Activated T-helper 1 cell treated with Interleukin-2 at 50 U/mL for 16 hours (primary cell): ENCODE measurements around the gene DRAP1.
"Not testable (repeated sequence)": the region's sequence is repeated elsewhere in the genome, so short reads cannot be mapped to it uniquely, and the experiment has no call there.

Source experiments
- DNase-seq: peaks from one replicate; pipeline ENCODE4 v3.0.0-alpha.2; 2020; ENCODE audit warnings: low read depth

The DRAP1 gene

DNA sequence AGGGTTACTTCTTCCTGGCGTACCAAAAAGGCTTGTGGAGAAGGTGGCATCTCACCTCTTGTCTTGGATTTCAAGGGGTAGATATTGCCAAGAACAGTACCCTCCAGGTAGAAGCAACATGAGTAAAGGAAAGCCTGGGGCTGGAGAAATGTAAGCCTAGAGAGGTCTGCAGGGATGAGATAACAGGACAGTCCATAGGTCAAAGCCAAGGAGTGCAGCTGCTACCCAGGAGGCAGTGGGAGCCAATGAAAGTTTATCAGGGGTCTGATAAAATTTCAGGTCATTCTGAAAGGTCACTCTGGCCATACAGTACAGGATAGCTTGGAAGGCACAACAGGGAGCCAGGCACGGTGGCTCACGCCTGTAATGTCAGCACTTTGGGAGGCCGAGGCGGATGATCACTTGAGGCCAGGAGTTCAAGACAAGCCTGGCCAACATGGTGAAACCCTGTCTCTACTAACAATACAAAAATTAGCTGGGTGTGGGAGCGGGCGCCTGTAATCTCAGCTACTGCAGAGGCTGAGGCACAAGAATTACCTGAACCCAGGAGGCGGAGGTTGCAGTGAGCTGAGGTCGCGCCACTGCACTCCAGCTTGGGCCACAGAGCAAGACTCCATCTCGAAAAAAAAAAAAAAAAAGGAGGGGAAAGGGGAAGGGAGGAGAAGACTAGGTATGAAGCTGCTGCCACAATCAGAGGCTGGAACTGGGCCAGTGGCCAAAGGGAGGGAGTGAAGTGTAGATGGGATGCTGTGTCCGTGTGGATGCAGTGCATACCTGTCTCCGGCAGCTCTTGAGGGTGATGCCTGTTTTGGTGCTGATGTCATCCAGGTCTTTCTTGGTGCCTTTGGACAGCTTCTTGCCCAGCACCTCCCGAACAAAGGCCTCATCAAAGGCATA is 32.2 kb upstream of the DRAP1 start:
- DNase-seq: no peak

DNA sequence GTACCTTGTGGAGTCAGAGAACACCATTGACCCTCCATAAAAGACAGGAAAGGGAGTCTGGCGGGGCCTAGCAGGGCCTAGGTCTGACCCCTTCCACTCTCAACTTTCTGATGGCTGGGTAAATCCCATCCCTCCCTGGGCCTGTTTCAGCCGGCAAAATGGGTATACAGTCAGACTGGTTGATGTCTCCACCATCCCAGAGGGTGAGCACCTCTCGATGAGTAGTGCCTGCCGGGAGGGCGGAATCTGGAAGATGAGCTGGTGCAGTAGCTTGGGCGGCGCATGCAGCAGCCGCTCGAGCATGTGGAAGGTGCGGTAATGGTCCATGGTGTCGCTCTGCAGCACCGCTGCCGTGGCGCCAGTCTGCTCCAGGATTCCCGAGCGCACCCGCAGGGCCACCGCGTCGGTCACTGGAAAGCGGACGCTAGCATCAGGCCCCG is 31.5 kb upstream of the DRAP1 start:
- DNase-seq: no peak

DNA sequence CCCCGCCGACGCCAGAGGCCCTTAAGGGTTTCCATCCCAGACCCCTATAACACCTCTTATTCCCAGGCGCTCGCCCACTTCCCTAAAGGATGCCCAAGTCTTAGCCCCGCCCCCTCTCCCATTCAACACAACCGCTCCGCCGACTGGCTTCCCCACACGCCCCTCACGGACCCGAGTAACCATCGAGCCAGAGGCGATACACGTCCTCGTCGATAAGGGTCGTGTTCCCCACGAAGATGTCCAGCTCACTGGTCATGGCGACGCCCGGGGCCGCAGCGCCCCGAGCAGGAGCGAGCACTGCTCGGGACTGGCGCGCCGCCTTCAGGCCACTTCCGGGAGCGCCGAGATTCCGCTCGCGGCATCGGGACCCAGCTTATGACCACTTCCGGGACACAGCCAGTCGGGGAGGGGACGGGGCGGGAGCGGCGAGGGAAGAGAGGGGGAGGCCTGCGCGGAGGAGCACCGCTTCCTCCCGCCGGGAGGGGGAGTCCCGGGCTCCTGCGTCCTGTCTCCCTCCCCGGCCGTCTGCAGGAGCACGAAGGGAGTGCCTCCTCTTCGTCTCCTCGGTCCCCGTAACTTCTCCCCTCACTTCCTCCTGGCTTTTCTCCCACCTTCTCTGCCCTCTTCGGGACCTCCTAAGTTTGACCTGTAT is 30.9 kb upstream of the DRAP1 start, which contains the start of gene FIBP:
Gene FIBP (minus strand): TSS at position 309 of the 652 bp plus-strand sequence. CDS start 53 bp downstream, at position 256.
- DNase-seq: peak; percentile 95

DNA sequence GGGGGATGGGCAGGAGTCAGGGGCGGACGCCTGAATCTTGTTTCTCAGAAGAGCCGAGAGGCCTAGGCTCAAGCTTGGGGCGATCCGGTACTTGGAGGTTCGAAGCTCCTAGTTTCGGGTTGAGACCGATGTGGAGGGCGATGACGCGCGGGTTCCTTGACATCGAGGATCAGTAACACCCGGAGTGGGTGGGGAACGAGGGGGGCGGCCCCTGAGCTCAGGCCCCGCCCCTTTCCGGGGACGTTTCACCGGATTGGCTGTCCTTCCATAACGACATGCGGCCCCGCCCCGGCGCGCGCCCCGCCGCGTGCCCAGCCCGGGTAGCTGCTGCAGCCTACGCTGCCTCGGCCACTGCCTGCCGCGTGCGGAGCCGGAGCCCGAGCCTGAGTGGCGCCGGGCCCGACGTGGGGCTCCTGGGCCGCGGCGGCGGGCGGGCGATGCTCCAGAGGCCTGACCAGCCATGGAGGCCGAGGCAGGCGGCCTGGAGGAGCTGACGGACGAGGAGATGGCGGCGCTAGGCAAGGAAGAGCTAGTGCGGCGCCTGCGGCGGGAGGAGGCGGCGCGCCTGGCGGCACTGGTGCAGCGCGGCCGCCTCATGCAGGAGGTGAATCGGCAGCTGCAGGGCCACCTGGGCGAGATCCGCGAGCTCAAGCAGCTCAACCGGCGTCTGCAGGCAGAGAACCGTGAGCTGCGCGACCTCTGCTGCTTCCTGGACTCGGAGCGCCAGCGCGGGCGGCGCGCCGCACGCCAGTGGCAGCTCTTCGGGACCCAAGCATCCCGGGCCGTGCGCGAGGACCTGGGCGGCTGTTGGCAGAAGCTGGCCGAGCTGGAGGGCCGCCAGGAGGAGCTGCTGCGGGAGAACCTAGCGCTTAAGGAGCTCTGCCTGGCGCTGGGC is 28.7 kb upstream of the DRAP1 start, which contains the start of gene CCDC85B:
Gene CCDC85B (plus strand): TSS at position 350 of the 895 bp plus-strand sequence. CDS start 111 bp downstream, at position 461.
- peak; percentile 98 for DNase-seq

GRCh38 chr11:65891219-65892136 is 27.7 kb upstream of the DRAP1 start:
- DNase-seq: no peak

DNA sequence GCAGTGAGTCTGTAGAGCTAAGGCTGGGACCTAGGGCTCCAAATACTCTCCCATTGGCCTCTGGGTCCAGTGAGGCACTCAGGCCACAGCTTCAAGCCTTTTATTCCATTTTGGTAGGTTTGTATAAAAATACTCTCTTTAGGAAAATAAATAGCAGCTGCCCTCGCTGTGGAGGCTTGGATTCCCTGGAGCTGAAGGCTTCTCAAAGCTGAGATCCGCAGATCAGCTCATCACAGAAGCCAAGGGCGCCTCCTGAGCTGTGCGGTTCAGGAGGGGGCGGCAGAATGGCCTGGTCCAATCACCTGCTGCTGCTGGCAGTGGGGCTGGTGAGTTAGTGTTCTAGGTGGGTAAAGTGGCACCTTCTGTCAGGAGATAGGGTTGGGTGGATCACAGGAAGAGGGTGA is 27.1 kb upstream of the DRAP1 start:
- DNase-seq: not testable (repeated sequence)

DNA sequence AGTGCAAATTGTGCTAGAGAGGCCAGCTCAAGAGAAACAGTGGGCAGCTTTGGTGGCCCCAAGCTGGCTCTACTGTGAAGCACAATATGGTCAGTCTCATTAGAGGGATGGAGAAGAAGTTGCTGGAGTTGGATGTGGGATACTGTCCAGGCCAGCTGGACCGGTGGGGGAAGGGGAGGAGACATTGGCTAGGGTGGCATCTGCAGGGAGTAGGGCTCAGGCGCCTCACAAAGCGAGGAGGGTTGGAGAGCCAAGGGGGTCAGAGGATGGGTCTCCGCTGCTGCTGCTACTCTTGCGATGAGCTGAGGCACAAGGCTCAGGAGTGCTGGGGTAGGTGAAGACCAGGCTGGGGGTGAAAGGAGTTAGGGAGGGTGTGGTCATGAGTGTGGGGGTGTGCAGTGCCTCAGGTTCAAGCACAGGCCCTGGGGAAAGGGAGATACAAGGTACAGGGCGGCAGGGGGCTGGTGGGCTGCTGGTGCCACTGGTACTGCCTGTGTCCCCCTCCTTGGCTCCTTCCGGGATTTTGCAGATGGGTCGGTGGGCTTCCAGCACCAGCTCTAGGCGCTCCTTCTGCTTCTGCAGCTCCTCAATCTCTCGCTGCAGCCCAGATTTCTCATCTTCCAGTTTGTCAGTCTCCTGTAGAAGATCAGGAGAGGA is 26.4 kb upstream of the DRAP1 start:
- no peak for DNase-seq

- no peak for DNase-seq
These were observed 25.1 kb upstream of the DRAP1 start for GRCh38 chr11:65894034-65894591.

DNA sequence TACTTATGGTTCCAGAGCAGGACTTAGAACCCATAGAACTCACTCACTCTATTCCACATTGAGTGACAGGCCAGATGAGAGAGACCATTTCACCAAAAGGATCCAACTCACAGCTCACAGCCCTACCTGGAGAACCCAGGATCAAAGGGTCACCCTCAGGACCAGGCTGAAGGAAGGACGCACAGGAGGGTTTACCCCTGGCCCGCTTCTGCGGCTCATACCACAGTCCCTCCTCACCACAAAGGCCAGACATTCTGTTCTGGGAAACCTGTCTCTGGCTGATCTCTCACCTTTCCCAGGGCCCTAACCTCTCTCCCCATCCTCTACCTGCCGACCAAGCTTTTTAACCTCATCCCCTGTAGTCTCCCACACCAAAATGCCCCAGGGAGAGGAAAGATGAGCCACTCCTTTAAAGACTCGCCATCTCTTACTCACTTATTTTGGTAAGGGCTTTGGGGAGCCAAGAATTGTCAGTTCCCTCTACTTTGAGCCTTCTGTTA is 23.7 kb upstream of the DRAP1 start:
- no peak for DNase-seq

DNA sequence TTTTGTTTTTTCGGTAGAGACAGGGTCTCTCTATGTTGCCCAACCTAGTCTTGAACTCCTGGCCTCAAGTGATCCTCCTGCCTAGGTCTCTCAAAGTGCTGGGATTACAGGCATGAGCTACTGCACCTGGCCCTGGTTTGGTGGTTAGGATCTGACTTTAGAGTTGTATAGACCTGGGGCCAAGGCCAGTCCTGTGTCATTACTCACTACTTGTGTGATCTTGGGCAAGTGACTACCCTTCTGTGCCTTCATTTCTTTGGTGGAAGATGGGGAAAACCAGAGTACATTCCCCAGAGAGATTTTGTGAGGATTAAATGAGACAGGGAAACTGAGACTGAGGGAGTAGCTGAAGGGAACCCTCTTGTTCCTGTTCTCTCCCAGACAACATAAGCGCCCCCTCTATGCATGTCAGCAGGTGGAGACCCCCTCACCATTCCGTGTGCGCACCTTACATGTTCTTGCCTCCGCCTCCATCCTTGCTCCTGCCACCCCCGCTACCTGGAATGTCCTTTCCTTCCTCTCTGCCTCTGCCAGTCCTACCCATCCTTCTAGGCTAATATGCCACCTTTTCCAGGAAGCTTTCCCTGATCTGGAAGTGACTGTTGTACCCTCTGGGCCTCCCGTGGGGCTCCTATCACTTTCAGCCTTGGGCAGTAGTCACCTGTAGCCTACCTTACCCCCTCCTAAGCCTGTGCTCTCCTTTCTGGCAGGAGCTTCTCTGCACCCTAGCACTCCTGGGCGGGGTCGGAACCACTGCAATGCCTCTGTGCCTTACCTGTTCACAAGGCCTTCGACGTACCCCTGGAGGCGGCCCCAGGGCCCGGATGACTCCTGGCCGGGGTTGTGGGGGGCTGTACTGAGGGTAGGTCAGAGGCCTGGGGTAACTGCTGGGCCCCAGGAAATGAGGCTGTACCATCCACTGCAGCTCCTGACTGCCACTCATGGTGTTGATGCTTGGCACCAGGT is 22.9 kb upstream of the DRAP1 start:
- DNase-seq: no peak

DNA sequence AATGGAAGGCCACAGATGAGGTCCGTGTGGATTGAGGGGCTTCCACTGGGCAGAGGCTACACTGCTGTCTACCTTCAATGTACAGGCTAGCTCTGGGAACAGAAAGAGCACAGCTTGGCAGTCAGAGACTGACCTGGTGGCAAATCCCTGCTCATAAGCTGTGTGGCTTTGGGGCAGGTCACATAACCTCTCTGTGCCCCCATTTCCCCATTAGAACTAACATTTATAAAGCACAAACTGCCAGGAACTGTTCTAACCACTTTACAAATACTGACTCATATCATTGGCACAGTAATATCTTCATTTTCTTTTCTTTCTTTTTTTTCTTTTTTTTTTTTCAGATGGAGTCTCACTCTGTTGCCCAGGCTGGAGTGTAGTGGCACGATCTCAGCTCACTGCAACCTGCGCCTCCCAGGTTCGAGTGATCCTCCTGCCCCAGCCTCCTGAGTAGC is 22.2 kb upstream of the DRAP1 start:
- no peak for DNase-seq

GRCh38 chr11:65898656-65899355 is 20.4 kb upstream of the DRAP1 start:
- no peak for DNase-seq

GRCh38 chr11:65899356-65900124 is 19.7 kb upstream of the DRAP1 start:
- peak; percentile 38 for DNase-seq

DNA sequence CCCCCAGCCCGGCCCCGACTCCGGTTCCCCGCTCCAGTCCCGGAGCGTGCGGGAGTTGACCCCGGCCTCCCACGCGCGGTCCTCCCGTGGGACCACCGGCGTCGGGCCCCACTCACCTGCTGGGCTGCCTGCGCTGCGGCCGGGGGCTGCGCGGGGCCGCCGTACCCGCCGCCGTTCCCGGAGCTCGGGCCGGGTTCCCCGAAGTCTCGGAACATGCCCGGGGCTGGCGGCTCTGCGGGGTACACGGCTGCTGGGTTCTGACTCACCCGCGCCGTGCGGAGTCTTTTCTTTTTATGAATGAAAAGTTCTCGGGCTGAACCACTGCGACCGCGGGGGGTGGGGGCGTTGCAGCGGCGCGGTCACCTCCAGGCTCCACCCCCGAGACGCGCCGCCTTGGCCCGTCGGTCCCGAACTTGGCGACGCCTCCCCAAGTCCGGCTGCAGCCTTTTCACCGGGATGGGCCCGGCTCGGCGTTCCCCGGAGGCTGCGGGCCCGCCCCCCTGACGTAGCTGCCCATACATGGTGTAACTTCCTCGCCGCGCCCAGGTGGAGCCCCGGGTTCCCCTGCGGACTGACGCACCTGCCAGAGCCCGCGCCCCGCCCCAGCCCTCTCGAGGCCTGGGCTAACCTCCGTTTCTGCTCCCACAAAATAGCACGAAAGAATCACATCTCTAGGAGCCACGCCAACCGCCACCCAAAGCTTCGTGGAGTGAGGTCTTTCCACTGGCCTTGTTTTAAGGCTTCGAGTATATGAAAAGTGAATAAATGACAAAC is 18.9 kb upstream of the DRAP1 start, which contains the start of gene FOSL1:
Gene FOSL1 (minus strand): TSS at position 264 of the 774 bp plus-strand sequence. CDS start 49 bp downstream, at position 215.
- peak; percentile 84 for DNase-seq

GRCh38 chr11:65900899-65901180 is 18.4 kb upstream of the DRAP1 start:
- no peak for DNase-seq

DNA sequence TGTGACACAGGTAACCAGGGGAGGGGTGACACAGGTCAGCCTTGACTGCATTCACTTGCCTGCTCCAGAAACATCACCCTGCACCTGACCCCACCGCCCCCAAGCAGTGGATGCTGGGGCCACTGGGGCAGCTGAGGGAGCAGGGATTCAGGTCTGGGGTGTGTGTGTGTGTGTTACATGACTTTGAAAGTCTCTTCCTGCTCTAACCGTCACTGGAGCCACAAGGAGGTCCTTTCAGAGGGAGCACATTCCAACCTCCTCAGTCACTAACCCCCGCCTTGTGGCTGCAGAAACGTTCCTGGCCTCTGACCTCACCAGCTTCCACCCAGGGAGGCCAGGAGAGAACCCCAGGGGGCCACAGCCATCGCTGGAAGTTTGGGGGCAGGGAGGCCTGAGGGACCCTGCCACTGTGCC is 16.2 kb upstream of the DRAP1 start:
- no peak for DNase-seq
